T-helper 1 cell treated with Interleukin-12 subunit alpha and Interleukin-12 subunit beta and Interleukin-4 antibody, amounts not matched to agents 30 ng/mL and 1 ng/mL, for 36 hours (primary cell): ENCODE results near the gene NEURL1. TPM values are rescaled to one million over a fixed set of nuclear protein-coding genes. Genes with fewer than 3 reads are reported as not detected.

ENCODE experiments used
- intact Hi-C: fragments of 100-400 bp; cut with micrococcal nuclease; formaldehyde crosslinking; loops from one replicate; pipeline ENCODE4 v1.15.1; 2024
- total RNA-seq: library from RNA; stranded (reverse); gene quantifications from 2 replicates; pipeline ENCODE4 v1.2.3, GENCODE V29; 2022

Gene NEURL1
- total RNA-seq, 1 donor from 2014 or later = 2.2 TPM

DNA sequence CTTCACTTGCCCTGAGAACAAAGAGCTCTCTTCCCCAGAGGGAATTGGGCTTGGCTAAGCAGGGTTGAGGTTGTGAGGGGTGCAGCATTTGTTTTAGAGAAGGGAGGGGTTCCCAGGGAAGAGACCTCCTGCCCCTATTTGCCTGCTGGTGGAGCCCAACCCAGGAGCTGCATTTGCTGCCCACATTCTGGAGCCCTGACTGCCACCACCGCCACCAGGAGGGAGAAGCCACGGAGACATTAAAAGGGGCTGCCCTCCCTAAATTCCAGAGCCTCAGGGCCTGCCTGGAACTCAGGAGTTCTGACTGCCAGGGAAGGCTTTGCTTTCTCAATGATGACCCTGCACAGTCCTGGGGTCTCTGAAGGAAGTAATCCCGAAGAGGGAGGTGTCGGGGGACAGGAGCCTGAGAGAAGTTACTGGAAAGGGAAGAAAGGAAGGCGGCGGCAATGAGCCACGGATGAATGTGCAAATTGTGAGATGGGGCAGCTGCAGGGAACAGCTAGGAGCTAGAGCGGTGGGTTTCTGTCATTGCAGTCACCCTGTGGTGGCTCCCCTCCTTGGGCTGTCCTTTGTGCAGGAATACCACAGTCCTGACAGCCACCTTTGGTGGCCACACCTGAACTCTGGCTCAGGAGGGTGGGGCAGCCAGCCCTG, 51.3 kb downstream of the NEURL1 start:
- intact Hi-C loops = no loop called here

- intact Hi-C loops = no loop called here
Observed at GRCh38 chr10:103545366-103545765, 51.9 kb downstream of the NEURL1 start.

DNA sequence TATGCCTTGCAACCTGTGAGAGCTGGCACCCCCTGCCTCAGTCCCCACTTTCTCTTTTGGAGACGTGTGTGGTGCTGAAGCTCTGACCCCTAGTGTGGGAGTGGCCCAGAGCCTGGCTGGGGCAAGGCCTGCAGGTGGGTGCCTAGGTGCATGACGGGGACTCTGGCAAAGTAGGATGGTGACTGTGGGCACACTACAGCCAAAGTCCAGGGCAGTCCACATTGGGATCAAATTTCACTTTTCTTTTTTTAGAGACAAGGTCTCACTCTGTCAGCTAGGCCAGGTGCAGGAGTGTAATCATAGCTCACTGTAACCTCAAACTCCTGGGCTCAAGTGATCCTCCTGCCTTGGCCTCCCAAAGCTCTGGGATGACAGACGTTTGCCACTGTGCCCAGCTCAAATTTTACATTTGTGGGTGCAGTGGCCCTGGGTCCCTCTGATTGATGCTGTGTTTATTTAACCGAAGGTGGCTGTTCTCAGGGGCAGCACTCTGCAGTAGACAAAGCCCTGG, 52.3 kb downstream of the NEURL1 start:
- intact Hi-C loops = no loop called here

- intact Hi-C loops = no loop called here
Observed at GRCh38 chr10:103546401-103546800, 52.9 kb downstream of the NEURL1 start.

DNA sequence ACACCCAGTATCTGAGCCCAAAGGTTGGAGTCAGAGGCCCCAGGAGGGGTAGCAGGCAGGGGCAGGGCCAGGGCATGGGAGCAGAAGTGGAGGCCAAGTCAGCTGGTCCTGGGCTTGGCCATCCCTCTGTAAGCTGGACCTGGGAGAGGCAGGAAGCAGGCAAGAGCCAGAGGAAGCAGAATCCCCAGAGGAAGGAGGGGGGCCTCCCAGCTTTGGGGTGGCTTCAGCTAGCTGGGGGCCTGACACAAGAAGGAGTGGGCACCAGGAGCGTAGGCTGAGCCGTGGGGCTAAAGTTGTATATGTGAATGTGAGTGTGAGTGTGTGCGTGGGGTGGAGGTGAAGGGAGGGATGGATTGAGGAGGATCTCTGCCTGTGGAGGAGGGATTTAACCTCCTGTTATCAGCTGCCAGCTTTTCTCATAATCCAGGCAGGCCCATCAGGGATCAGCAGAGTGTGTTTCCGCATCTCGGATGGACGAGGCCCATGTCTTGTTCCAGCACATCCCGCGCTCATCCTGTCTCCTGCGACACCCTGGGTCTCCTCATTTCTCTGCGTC, 54.0 kb downstream of the NEURL1 start:
- intact Hi-C loops = no loop called here

DNA sequence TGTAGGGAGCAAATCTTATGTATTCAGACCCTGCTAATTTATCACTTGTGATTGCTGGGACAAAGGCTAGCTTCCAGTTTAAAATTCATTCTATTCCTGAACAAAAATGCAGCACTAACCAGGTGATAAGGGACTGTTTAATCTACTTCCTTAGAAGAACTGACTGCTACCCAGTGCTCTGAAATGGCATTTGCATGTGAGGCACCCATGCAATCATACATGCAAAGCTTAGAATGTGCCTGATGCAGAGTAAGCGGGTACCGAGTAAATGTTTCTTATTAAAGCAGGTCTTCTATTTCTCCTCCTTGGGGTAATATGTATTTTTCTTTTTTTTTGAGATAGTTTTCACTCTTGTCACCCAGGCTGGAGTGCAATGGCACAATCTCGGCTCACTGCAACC, 54.5 kb downstream of the NEURL1 start:
- intact Hi-C loops = no loop called here

DNA sequence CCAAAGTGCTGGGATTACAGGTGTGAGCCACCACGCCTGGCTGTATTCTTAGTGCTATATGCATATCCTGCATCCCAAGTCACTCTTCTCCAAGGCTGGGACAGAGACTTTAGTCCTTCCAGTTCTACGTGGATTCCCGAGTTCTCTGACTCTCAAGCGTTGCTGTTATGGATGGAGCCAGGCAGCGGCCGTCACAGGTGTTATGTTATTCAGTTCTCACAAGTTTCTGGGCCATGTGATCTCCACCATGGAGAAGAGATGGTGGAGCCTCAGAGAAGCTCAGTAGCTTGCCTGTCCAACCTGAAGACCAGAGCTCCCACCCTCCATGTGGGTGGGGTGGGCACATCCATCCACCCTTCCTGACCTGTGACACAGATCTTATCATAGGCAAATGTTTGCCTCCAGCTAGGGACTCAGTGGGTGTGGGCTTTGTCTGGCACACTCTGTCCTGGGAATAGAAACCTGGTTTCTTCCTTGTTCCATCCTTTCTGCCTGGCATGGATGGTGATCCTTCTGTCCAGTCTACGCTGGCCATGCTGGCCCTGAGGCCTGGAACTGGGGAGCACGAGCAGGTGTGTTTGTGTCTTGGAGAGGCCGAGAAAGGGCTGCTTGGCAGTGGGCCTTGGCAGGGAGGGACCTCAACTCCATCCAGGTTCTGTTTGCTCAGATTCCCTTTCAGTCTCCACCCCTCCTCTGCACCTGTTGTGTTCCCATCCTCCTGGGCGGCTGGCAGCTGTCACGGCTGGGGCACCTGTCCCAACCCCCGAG, 55.3 kb downstream of the NEURL1 start:
- intact Hi-C loops = no loop called here

DNA sequence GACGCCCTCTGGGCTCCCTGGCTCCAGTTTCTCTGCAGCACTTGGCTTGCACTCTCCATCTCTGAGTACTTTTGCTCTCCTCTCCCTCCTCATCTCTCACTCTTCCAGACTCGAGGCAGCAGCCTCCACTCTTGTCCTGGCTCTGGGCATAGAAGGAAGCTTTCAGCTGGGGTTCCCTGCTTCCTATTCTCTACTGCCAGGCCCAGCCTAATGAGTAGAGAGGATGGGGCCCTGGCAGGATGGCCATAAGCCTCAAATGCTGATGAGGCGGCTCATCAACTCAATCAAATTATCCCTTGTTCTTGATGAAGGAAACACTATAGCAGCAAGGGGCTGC, 55.8 kb downstream of the NEURL1 start:
- intact Hi-C loops = no loop called here

GRCh38 chr10:103550229-103550628, 56.7 kb downstream of the NEURL1 start:
- intact Hi-C loops = loop anchor here (10.0 kb wide), 1 partner anchor 125 kb away; no protein-coding TSS in a partner anchor

DNA sequence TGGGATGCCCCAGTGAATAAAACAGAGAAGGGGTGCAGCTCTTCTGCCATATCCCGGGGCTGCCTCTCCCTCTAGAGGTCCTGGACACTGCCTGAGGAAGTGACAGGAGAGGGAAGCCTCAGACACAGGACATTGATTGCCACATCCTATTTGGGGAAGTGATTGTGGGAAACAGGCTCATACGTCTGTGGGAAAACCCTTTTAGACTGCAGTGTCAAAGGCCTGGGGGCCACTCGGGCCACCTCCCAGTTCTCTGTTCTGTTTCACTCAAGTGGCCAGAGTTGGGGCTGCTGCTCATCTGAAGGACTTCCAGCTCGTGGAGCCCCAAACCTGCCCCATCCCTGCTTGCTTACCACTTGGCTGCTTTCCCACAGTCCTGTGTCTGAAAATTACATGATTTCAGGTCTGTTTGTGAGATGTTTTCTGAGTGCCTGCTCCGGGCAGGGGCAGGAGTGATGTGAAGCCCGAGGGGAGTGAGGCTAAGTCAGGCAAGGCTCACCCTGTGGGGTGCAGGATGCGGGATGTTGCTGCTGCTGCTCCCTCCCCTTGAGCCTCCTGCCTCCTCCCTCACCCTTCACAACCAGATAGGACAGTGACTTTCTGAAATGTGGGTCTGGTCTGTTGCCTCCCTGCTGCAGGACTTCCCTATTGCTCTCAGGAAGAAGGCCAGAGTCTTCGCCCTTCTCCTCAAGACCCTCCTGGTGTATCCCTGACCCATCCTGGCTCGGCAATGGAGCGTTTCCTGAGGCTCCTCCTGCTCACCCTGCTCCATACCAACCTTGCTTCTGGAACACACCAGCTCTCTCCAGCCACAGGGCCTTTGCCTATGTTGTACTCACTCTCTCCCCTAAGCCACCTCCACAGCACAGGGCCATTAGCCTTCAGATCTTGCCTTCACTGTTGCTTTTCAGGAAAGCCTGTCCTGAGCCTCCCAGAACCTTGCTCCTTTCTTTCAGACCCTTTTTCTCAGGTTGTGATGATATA, 58.4 kb downstream of the NEURL1 start:
- intact Hi-C loops = loop anchor here (10.0 kb wide), 1 partner anchor 127 kb away; no protein-coding TSS in a partner anchor

GRCh38 chr10:103552856-103553742, 59.6 kb downstream of the NEURL1 start:
- intact Hi-C loops = loop anchor here (10.0 kb wide), 1 partner anchor 128 kb away; no protein-coding TSS in a partner anchor

- intact Hi-C loops = loop anchor here (10.0 kb wide), 1 partner anchor 129 kb away; no protein-coding TSS in a partner anchor
Observed at GRCh38 chr10:103553743-103554487, 60.4 kb downstream of the NEURL1 start.

GRCh38 chr10:103554488-103555324, 61.2 kb downstream of the NEURL1 start:
- intact Hi-C loops = loop anchor here (10.0 kb wide), 1 partner anchor 130 kb away; no protein-coding TSS in a partner anchor

DNA sequence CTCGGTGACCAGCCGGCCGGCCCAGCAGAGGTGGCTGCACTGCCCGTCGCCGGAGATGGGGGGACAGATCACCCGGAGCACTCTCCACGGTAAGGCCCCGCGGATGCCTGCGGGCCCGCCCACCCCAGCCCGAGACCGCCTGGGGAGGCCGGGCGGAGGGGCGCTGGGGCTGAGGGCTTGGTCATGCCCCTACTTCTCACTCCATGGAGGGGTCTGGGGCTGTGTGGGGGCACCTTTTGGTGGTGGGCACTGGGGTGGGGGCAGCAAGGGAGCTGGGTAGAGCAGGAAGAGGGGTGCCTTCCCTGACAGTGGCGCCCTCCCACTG, 61.8 kb downstream of the NEURL1 start:
- intact Hi-C loops = loop anchor here (10.0 kb wide), 1 partner anchor 130 kb away; no protein-coding TSS in a partner anchor

DNA sequence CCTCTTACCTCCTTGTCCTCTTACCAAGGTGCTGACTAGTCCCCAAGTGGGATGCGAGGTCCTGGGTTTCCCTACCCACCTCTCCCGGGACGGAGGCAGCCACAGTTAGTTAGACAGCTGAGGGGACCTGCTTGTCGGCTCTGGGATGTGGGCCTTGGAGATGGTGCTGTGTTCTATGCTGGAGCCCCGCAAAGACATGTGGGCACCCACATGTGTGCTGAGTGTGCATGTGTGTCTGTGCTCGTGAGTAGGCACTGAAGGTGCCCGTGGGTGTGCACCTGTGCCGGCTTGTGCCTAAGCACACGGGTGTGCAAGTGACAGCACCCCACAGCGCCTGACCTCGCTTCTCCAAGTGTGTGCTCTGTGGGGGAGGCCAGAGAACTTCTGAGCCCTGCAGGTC, 62.2 kb downstream of the NEURL1 start:
- intact Hi-C loops = loop anchor here (10.0 kb wide), 1 partner anchor 131 kb away; no protein-coding TSS in a partner anchor

- intact Hi-C loops = loop anchor here (10.0 kb wide), 1 partner anchor 132 kb away; no protein-coding TSS in a partner anchor
Observed at GRCh38 chr10:103556383-103557007, 63.0 kb downstream of the NEURL1 start.

- intact Hi-C loops = loop anchor here (10.0 kb wide), 1 partner anchor 133 kb away; no protein-coding TSS in a partner anchor
Observed at GRCh38 chr10:103557455-103557854, 64.0 kb downstream of the NEURL1 start.

DNA sequence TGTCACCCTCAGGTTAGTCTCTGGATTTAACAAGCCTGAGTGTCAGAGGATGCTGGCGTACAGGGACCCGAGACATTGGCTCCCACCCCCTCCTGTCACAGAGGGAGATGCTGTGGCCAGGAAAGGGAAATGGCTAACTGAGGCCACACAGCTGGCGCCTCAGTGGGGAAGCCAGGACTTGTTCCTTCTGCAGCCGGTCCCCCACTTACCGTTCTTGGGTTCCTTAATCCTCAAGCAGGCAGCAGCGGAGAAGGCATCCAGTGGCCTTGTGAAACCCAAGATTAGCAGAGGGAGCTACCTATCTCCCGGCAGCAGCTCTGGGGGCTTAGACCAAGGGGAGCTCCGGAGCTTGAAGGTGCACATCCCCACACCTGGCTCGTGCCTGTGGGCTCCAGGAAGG, 65.4 kb downstream of the NEURL1 start:
- intact Hi-C loops = loop anchor here (10.0 kb wide), 1 partner anchor 134 kb away; no protein-coding TSS in a partner anchor
